Measurements from ENCODE around the gene GALNT16.

Gene GALNT16

DNA sequence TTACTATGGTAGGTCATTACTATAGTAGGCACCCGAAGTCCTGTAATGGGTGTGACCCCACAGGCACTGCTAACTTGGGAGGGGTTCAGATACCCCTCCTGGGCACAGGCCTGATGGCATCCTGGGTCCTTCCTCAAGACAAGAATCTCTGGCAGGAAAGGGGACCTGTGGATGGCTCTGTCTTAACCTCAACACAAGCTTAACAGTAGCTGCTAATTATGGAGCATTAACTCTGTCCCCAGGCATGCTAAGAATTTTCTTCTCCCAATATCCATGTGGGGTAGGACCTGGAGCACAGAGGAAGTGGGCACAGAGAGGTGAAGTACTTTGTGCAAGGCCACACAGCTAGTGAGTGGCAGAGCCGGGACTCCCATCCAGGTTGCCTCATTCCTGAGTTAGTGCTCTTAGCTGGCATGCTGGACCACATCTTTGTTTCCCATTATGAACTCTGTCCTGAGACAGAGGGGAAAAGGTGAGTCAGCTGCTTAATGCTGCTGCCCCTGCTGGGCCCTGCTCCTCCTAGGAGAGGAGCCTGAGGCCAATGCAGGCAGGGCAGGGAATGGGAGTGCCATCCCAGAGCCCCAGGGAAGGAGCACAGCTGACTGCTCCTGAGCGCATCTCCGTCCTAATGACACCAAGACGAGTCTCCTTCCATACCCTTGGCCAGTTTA lies 32.1 kb downstream of the GALNT16 start:
- TF ChIP-seq, protein P1, sequence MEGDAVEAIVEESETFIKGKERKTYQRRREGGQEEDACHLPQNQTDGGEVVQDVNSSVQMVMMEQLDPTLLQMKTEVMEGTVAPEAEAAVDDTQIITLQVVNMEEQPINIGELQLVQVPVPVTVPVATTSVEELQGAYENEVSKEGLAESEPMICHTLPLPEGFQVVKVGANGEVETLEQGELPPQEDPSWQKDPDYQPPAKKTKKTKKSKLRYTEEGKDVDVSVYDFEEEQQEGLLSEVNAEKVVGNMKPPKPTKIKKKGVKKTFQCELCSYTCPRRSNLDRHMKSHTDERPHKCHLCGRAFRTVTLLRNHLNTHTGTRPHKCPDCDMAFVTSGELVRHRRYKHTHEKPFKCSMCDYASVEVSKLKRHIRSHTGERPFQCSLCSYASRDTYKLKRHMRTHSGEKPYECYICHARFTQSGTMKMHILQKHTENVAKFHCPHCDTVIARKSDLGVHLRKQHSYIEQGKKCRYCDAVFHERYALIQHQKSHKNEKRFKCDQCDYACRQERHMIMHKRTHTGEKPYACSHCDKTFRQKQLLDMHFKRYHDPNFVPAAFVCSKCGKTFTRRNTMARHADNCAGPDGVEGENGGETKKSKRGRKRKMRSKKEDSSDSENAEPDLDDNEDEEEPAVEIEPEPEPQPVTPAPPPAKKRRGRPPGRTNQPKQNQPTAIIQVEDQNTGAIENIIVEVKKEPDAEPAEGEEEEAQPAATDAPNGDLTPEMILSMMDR (IDR thresholded peaks at IDR 0.05; ENCODE audit: extremely low read depth, missing control alignments), result no peak
- no peak for DNase-seq (ENCODE audit: low spot score)

DNA sequence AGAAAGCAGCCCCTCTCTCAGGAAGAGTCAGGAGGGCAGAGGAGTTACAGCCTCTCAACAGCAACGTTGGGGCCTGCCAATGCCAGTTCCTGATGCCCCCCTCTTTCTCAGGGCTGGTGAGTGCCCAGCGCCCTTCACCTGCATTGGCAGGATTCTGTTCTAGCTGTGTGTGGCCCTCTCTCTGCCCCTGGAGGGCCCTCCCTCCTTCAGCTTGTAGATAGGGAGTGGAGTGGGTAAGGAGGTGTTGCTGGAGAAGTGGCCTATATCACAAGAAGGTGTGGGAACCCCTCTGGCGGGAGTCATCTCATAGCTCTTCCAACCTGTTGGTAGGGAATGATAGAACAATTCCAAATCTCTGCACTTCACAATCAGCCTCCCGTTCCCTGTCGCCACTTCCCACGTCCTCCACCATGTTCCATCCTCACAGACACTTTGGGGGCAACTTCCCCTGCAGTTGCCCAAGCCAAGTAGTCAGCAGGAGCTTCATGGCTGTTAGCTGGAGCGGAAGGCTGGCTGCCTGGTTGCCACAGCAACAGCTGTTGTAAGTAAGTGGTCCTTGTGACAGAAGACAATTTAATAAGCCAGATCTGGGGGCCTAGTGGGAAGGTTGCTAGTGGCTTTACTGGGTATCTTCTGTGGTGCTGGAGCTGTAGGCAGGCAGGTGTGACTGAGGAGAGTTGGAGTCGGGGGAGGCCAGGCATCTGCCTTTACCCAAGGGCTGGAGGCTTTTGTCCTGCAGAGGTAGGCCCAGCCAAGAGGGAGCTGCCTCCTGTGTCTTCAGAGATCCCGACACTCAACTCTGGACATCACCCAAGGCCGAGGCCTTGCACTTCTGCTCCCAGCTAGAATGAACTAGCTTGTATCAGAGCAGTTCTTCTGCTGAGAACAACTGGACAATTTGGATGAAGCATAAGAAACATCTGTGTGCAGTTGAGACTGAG lies 38.4 kb downstream of the GALNT16 start:
- TF ChIP-seq, protein P1 (IDR thresholded peaks at IDR 0.05; ENCODE audit: extremely low read depth, missing control alignments), result no peak
- DNase-seq (ENCODE audit: low spot score), result no peak

DNA sequence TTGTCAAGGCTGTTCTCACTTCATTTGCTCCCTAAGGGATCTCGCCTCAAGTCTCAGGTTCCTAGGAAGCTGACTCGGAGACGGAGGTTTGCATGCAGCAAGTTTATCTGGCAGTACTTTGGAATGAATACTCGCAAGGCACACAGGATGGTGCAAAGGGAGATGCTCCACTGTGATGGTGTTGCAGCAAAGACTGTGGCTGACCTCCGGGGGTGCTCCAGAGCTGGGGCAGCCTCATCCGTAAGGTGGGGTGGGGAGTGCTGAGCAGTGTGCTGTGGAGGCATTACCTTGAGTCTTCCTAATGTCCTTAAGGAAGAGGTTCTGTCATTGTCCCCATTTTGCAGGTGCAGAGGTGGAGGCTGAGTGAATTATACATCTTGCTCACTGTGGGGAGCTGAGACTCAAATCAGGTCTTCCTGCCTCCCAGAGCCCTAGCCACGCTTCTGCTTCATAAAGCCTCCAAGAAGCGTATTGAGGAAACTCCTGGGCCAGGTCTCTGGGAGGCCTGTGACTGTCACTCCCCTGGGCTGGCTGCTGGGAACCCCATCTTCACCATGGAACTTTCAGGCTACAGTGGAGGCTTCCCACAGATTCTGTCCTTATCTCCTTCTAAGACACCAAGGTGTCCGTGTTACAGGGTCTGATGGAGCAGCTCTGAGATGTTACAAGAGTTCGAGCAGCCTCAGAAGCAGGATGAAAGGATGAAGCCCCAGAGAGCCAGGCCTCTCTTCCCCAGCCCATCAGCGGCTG lies 39.5 kb downstream of the GALNT16 start:
- no peak for DNase-seq (ENCODE audit: low spot score)
- TF ChIP-seq, protein P1 (IDR thresholded peaks at IDR 0.05; ENCODE audit: extremely low read depth, missing control alignments), result no peak

DNA sequence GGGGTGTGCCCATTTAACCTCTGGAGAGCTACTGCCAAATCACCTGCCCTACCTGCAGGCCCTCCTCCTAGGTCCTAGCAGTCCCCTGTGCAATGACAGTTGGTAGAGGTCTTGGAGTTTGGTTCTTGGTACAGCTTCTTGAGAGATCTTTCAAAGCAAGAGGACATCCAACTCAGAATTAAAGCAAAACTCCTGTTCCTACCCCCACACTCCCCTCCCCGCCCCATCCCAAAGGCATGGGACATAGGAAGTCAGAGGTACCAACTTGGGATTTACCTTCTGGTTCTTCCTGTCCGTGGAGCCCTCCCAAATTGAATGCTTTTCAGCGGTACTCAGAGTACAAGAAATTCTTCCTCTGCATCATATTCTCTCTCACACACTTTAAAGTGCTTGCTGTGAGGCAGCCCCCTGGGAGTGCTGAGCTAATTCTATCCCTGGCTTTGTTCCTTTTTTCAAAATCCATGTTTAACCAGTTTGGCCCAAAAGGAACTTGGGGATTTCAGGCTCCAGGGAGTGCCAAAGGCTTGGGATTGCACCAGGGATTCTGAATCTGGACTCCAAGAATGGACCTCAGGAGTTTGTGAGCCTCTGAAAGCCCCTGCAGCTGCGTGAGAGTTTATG lies 40.8 kb downstream of the GALNT16 start:
- no peak for DNase-seq (ENCODE audit: low spot score)
- TF ChIP-seq, protein P1 (IDR thresholded peaks at IDR 0.05; ENCODE audit: extremely low read depth, missing control alignments), result no peak

DNA sequence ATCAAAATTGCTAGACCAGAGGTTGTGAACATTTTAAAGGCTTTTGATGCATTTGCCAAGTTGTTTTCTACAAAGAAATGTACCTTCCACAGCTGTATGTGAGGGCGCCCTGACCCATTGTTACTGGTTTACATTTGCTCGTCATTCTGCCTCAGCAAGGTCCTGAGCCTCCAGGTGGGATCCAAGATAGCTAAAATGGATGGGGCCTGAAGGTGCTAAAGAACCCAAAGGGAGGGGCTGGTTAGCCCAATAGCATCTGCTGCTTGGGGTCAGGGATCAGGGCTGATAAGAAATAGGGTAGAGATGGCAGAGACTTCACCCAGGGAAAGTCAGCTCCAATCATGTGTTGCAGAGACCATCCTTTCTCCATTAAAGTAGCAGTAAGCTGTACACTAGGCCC lies 43.1 kb downstream of the GALNT16 start:
- DNase-seq (ENCODE audit: low spot score), result no peak
- TF ChIP-seq, protein P1 (IDR thresholded peaks at IDR 0.05; ENCODE audit: extremely low read depth, missing control alignments), result no peak

DNA sequence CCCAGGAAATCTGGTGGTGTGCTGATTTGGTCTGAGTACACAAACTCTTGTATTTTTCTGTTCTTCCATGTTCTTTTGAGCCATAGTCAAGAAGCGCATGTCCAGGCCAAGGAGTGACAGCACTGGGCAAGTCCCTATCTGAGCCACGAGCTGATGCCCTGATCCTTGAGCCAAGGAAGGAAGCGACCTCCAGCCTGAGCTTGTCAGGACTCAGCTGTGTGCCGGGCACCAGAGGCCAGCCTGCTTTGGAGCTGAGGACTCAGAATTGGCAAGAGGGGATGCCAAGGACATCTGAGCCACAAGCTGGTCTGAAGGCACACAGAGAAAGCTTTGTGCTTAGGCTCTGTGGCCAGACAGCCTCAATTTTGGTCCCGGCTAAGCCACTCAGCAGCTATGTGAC lies 52.6 kb downstream of the GALNT16 start:
- TF ChIP-seq, protein P1 (IDR thresholded peaks at IDR 0.05; ENCODE audit: extremely low read depth, missing control alignments), result no peak
- no peak for DNase-seq (ENCODE audit: low spot score)
